ENCODE measurements around the gene FKBP5. TPM values are rescaled to one million over a fixed set of nuclear protein-coding genes. Genes with fewer than 3 reads are reported as not detected.

The FKBP5 gene
- total and polyA plus RNA-seq, 2 of the 4 experiments (the other 2 are of a cell fraction), result 6.8 to 7.0 TPM

GRCh38 chr6:35576682-35577081 lies 112.0 kb downstream of the FKBP5 start:
- Histone ChIP-seq H3K14ac (replicated peaks; ENCODE audit: low read depth, low read length) (no peak overlapping the region), H2AK5ac (ENCODE audit: low read depth, low read length) (no peak overlapping the region), H3K27ac (ENCODE audit: insufficient read depth, low read length) (no peak overlapping the region), H4K5ac (ENCODE audit: low read depth, low read length) (no peak overlapping the region), H4K8ac (ENCODE audit: low read depth in 2 of 2, low read length in 2 of 2) (no peak overlapping the region), H3K27me3 (ENCODE audit: control insufficient read depth, insufficient read depth, low read length) (no peaks in the 10 kb centered on the region), H3K56ac (ENCODE audit: extremely low read depth, insufficient read depth, low read length) (no peak overlapping the region), H3K9me1 (ENCODE audit: insufficient read depth, low read length) (no peaks in the 10 kb centered on the region; the same call in 1 of the 2 replicates), H3K9ac (ENCODE audit: low read depth, low read length) (no peak overlapping the region), H2BK15ac (ENCODE audit: low read depth, low read length) (no peak overlapping the region), H2AFZ (replicated peaks; ENCODE audit: low read length, poor library complexity) (no peak overlapping the region), H3K23ac (ENCODE audit: low read depth, low read length) (no peak overlapping the region), H3K79me1 (ENCODE audit: low read depth in 1 of 2, low read length in 2 of 2) (no peaks in the 10 kb centered on the region), H3K36me3 (ENCODE audit: control insufficient read depth, insufficient read depth, low read length) (no peaks in the 10 kb centered on the region), H2BK5ac (ENCODE audit: low read depth, low read length, poor library complexity, severe bottlenecking) (no peak overlapping the region), H3K4me1 (ENCODE audit: control insufficient read depth, insufficient read depth, low read length) (peaks cover 2% of the 10 kb centered on the region; the same call in 1 of the 2 replicates), H2BK120ac (ENCODE audit: low read depth, low read length) (no peak overlapping the region), H3K4me3 (ENCODE audit: insufficient read depth, low read depth, low read length) (no peak overlapping the region), H3K18ac (ENCODE audit: low read depth, low read length) (no peak overlapping the region), H2BK20ac (ENCODE audit: low read depth, low read length) (no peak overlapping the region), H3K4me2 (ENCODE audit: low read depth, low read length) (no peak overlapping the region), H2AK9ac (replicated peaks; ENCODE audit: low read depth, low read length, poor library complexity) (no peak overlapping the region), H4K20me1 (ENCODE audit: insufficient read depth, low read length) (no peaks in the 10 kb centered on the region), H4K91ac (ENCODE audit: insufficient read depth, low read depth, low read length) (no peak overlapping the region), H3K9me3 (ENCODE audit: control insufficient read depth, insufficient read depth, low read length) (no peaks in the 10 kb centered on the region), H3K4ac (ENCODE audit: low read depth, low read length) (no peak overlapping the region)
- POLR2A ChIA-PET (ENCODE audit: unreplicated experiment), result no interaction called here
- in situ Hi-C loops (cut with MboI; ENCODE audit: low sequenced_read_pairs) (no loop called here), intact Hi-C loops (cut with micrococcal nuclease) (no loop called here), dilution Hi-C loops (cut with HindIII; ENCODE audit: low sequenced_read_pairs, unreplicated experiment) (no loop called here)
- DNase-seq (no peak), ATAC-seq (ENCODE audit: low read depth) (no peak)
- CTCF ChIA-PET, result no interaction called here
- 90% methylated on average over 5 of the region's 9 CpGs; no CpG with 5 or more reads in 1 of the 2 experiments for WGBS, 2 experiments (ENCODE audit: extremely low coverage in 2 of 2, insufficient read length in 1 of 2)
- no TSS peak for BruUV-seq (replicated peaks)
- TF ChIP-seq NFE2L2 (IDR thresholded peaks at IDR 0.05; ENCODE audit: low read depth, low read length) (no peak), ELK1 (IDR thresholded peaks at IDR 0.05; ENCODE audit: borderline replicate concordance, low read depth, low read length) (no peak), SMC3 (IDR thresholded peaks at IDR 0.05; ENCODE audit: low read depth, low read length) (no peak), CTCF (conservative IDR thresholded peaks at IDR 0.05; ENCODE audit: low read depth, low read length) (no peak), FOS (IDR thresholded peaks at IDR 0.05; ENCODE audit: low read depth, low read length) (no peak), POLR2A (IDR thresholded peaks at IDR 0.05; ENCODE audit: low read depth, low read length) (no peak), CHD1 (IDR thresholded peaks at IDR 0.05; ENCODE audit: low read depth, low read length) (no peak), CEBPB (IDR thresholded peaks at IDR 0.05; ENCODE audit: low read depth, low read length) (no peak), USF2 (IDR thresholded peaks at IDR 0.05; ENCODE audit: low read depth, low read length) (no peak), RFX5 (IDR thresholded peaks at IDR 0.05; ENCODE audit: low read depth, low read length) (no peak), RCOR1 (IDR thresholded peaks at IDR 0.05; ENCODE audit: insufficient replicate concordance, low read length) (no peak), MXI1 (IDR thresholded peaks at IDR 0.05; ENCODE audit: borderline replicate concordance, low read depth, low read length) (no peak), BHLHE40 (IDR thresholded peaks at IDR 0.05; ENCODE audit: low read depth, low read length) (no peak), RAD21 (IDR thresholded peaks at IDR 0.05; ENCODE audit: low read length) (no peak), MAFK (IDR thresholded peaks at IDR 0.05; ENCODE audit: low read depth, low read length) (no peak), MAZ (IDR thresholded peaks at IDR 0.05; ENCODE audit: borderline replicate concordance, low read depth, low read length) (no peak)
